Activated CD8-positive, alpha-beta T cell treated with anti-CD3 and anti-CD28 coated beads, Interleukin-2, amount 10 ng/mL, durations not matched to agents 7 days and 5 days (primary cell): ENCODE results near the gene KCNE2. TPM values are rescaled to one million over a fixed set of nuclear protein-coding genes. Genes with fewer than 3 reads are reported as not detected.

Experiments used
- ATAC-seq: fragments of 150-1000 bp; cut with Tn5 transposase; one replicate; pipeline ENCODE4 v1.10.0; 2021; ENCODE audit warnings: moderate library complexity
- CTCF ChIA-PET: fragments of 350-600 bp; sonication (Branson Sonifier 250); formaldehyde crosslinking; loops from one replicate; lab custom pipeline; 2021; ENCODE audit warnings: antibody characterized with exemption; lab: Charles Lee
- POLR2A ChIA-PET: fragments of 350-600 bp; sonication (Branson Sonifier 250); formaldehyde crosslinking; loops from one replicate; lab custom pipeline; 2021; ENCODE audit warnings: antibody characterized with exemption; lab: Charles Lee
- DNase-seq: peaks from one replicate; pipeline ENCODE4 v3.0.0-alpha.2; 2020
- H3K27ac Mint-ChIP-seq: one replicate; pipeline ENCODE4 v1.8.0; 2021; ENCODE audit warnings: mild to moderate bottlenecking, mixed read lengths
- H3K27me3 Mint-ChIP-seq: one replicate; pipeline ENCODE4 v1.8.0; 2021; ENCODE audit warnings: low read depth, mixed read lengths
- H3K36me3 Mint-ChIP-seq: one replicate; pipeline ENCODE4 v1.8.0; 2021; ENCODE audit warnings: low read depth, mixed read lengths
- H3K4me1 Mint-ChIP-seq: one replicate; pipeline ENCODE4 v1.8.0; 2021; ENCODE audit warnings: low read depth, mixed read lengths
- H3K4me3 Mint-ChIP-seq: one replicate; pipeline ENCODE4 v1.8.0; 2021; ENCODE audit warnings: mild to moderate bottlenecking, mixed read lengths
- H3K9me3 Mint-ChIP-seq: one replicate; pipeline ENCODE4 v1.8.0; 2022; ENCODE audit warnings: mixed read lengths; ENCODE audit not compliant: insufficient read depth
- total RNA-seq, 2 experiments: library from RNA; stranded (reverse); gene quantifications; one replicate each; pipeline ENCODE4 v1.2.3, GENCODE V29; 2021

Gene KCNE2
- total RNA-seq, 2 experiments from 2014 or later = not detected

DNA sequence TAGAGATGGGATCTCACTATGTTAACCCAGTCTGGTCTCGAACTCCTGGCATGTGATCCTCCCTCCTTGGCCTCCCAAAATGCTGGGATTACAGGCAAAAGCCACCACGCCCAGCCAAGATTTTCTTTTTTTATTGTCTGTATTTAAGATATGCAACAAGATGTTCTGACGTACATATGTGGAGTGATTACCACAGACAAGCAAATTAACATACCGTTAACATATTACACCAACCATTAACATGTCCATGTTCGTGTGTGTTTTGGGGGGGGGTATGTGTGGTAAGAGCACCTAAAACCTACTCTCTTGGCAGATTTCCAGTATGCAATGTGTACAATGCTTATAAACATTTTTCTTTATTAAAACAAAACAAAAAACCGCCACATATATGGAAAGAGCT, 10.6 kb upstream of the KCNE2 start:
- ChIA-PET POLR2A (no interaction called here), CTCF (interaction anchor here (0.6 to 12.5 kb wide), 4 partner anchors 8 to 429 kb away, joined by 3 to 260 read pairs (median 3); no protein-coding TSS in a partner anchor)
- no peak for ATAC-seq

DNA sequence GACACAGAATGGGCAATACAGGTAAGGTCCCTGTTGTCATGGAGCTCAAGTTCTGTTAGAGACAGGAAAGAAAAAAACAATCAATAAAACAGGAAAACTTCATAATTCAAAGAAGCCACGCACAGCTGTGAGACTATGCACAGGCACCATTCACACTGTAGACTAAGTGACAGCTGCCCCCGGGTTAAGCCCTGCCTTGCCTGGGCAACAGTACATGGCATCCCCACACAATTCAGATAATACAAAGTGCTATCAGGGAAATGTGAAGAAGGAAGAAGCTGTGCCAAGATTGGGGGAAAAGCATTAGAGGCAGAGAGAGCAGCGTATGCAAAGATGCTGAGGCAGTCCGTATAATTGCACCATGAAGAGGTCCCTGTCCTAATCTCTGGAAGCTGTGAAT, 9.0 kb upstream of the KCNE2 start:
- Mint-ChIP-seq H3K9me3 (peaks cover 7% of the 10 kb centered on the region), H3K4me3 (no peak overlapping the region), H3K36me3 (peaks cover 5% of the 10 kb centered on the region), H3K27ac (no peak overlapping the region), H3K4me1 (peaks cover 7% of the 10 kb centered on the region), H3K27me3 (peaks cover 20% of the 10 kb centered on the region)
- ChIA-PET POLR2A (no interaction called here), CTCF (interaction anchor here (0.9 to 12.5 kb wide), 6 partner anchors 11 to 431 kb away, joined by 3 to 260 read pairs (median 4); no protein-coding TSS in a partner anchor)
- ATAC-seq (no peak), DNase-seq (no peak)

More for the DNA sequence above, 10.6 kb upstream of the KCNE2 start:
- Mint-ChIP-seq H3K9me3 (peaks cover 7% of the 10 kb centered on the region), H3K4me3 (no peak overlapping the region), H3K27me3 (peaks cover 17% of the 10 kb centered on the region), H3K36me3 (peaks cover 5% of the 10 kb centered on the region), H3K4me1 (peaks cover 7% of the 10 kb centered on the region), H3K27ac (no peak overlapping the region)
- no peak for DNase-seq

DNA sequence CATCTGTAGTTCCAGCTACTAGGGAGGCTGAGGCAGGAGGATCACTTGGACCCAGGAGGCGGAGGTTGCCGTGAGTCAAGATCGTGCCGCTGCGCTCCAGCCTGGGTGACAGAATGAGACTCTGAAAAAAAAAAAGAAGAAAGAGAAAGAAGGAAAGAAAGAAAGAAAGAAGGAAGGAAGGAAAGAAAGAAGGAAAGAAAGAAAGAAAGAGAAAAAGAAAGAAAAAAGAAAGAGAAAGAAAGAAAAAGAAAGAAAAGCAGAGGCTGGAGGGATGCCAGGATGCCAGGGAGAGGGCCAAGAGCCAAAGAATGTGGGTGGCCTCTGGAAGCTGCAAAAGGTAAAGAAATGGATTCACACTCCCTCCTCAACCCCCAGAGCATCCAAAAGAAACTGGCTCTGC, 8.2 kb upstream of the KCNE2 start:
- POLR2A ChIA-PET = no interaction called here
- peaks cover 20% of the 10 kb centered on the region for H3K27me3 Mint-ChIP-seq
- DNase-seq (no peak), ATAC-seq (no peak)
- no peak overlapping the region for H3K4me3 Mint-ChIP-seq
- no peak overlapping the region for H3K27ac Mint-ChIP-seq
- H3K9me3 Mint-ChIP-seq = peaks cover 7% of the 10 kb centered on the region
- H3K36me3 Mint-ChIP-seq = peaks cover 4% of the 10 kb centered on the region
- CTCF ChIA-PET = interaction anchor here (0.9 to 12.5 kb wide), 6 partner anchors 8 to 432 kb away, joined by 3 to 260 read pairs (median 6); no protein-coding TSS in a partner anchor
- peaks cover 7% of the 10 kb centered on the region for H3K4me1 Mint-ChIP-seq

GRCh38 chr21:34357889-34358288, 5.9 kb upstream of the KCNE2 start:
- Mint-ChIP-seq H3K27ac (no peak overlapping the region), H3K9me3 (no peaks in the 10 kb centered on the region), H3K27me3 (peaks cover 23% of the 10 kb centered on the region), H3K4me3 (no peak overlapping the region), H3K36me3 (no peaks in the 10 kb centered on the region), H3K4me1 (peaks cover 12% of the 10 kb centered on the region)
- CTCF ChIA-PET = interaction anchor here (5.1 kb wide), 1 partner anchor 10 kb away, joined by 29 read pairs; no protein-coding TSS in a partner anchor
- POLR2A ChIA-PET = no interaction called here
- ATAC-seq = no peak
- DNase-seq = no peak

- Mint-ChIP-seq H3K9me3 (no peaks in the 10 kb centered on the region), H3K4me3 (no peak overlapping the region), H3K27ac (no peak overlapping the region), H3K27me3 (peaks cover 20% of the 10 kb centered on the region), H3K4me1 (peaks cover 9% of the 10 kb centered on the region), H3K36me3 (no peaks in the 10 kb centered on the region)
- ATAC-seq = no peak
- CTCF ChIA-PET = interaction anchor here (0.7 to 5.1 kb wide), 5 partner anchors 9 to 435 kb away, joined by 3 to 29 read pairs (median 3); no protein-coding TSS in a partner anchor
- POLR2A ChIA-PET = no interaction called here
- DNase-seq = no peak
Observed at GRCh38 chr21:34358866-34359265, 4.9 kb upstream of the KCNE2 start.

DNA sequence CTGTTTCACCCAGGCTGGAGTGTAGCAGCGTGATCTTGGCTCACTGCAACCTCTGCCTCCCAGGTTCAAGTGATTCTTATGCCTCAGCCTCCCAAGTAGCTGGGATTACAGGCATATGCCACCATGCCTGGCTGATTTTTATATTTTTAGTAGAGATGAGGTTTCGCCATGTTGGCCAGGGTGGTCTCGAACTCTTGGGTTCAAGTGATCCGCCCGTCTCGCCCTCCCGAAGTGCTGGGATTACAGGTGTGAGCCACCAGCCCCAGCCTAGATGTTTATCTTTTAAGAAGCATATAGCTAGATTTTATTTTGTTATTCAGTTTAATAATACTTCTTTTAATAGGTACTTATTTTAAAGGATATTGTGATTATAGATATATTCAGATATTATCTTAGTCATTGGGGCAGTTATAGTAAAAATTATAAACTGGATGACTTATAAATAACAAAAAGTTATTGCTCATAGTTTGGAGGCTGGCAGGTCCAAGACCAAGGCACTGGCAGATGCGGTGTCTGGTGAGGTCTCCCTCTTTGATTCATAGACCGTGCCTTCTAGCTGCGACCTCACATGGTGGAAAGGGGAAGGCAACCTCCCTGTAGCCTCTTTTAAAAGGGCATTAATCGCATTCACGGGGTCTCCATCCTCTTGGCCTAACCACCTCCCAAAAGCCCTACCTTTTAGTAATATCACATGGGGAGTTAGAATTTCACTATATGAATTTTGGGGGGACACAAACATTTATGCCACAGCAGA, 3.1 kb upstream of the KCNE2 start:
- Mint-ChIP-seq H3K4me3 (no peak overlapping the region), H3K4me1 (peaks cover 7% of the 10 kb centered on the region), H3K27ac (no peak overlapping the region), H3K36me3 (no peaks in the 10 kb centered on the region), H3K9me3 (no peaks in the 10 kb centered on the region), H3K27me3 (peaks cover 20% of the 10 kb centered on the region)
- POLR2A ChIA-PET = no interaction called here
- ATAC-seq (no peak), DNase-seq (no peak)
- CTCF ChIA-PET = interaction anchor here (0.7 to 5.1 kb wide), 7 partner anchors 8 to 466 kb away, joined by 3 to 34 read pairs (median 3); no protein-coding TSS in a partner anchor

- Mint-ChIP-seq H3K4me3 (no peak overlapping the region), H3K27ac (no peak overlapping the region), H3K36me3 (no peaks in the 10 kb centered on the region), H3K9me3 (no peaks in the 10 kb centered on the region), H3K4me1 (peaks cover 7% of the 10 kb centered on the region), H3K27me3 (peaks cover 11% of the 10 kb centered on the region)
- ATAC-seq (peak; percentile 26), DNase-seq (no peak)
- ChIA-PET POLR2A (no interaction called here), CTCF (interaction anchor here (0.6 to 3.3 kb wide), 26 partner anchors 9 to 449 kb away, joined by 3 to 34 read pairs (median 4); no protein-coding TSS in a partner anchor)
Observed at GRCh38 chr21:34362136-34362444, 1.7 kb upstream of the KCNE2 start.

GRCh38 chr21:34362670-34363069, 1.1 kb upstream of the KCNE2 start:
- ATAC-seq (no peak), DNase-seq (no peak)
- H3K9me3 Mint-ChIP-seq = no peaks in the 10 kb centered on the region
- H3K4me3 Mint-ChIP-seq = no peak overlapping the region
- CTCF ChIA-PET = interaction anchor here (0.6 to 3.3 kb wide), 27 partner anchors 8 to 450 kb away, joined by 3 to 34 read pairs (median 3); no protein-coding TSS in a partner anchor
- H3K36me3 Mint-ChIP-seq = no peaks in the 10 kb centered on the region
- POLR2A ChIA-PET = no interaction called here
- H3K27me3 Mint-ChIP-seq = peaks cover 6% of the 10 kb centered on the region
- peaks cover 7% of the 10 kb centered on the region for H3K4me1 Mint-ChIP-seq
- no peak overlapping the region for H3K27ac Mint-ChIP-seq

DNA sequence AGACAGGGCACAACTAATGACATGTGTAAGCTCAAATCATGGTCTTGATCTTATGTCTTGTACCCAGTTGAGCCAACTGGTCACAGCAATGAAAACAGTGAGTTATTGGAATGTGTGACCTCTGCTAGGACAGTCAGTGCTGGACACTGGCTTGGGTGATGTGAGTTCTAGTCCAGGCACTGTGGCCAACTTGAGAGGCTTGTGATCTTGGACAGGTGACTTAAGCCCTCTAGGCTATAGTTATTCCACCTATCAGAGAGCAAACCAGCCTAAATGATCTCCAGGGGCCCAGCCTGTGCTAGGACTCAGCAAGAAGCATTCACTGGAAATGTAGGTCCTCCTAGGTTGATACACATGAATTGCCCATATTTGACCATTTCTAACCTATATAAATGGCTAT, 1.1 kb downstream of the KCNE2 start:
- peaks cover 16% of the 10 kb centered on the region for H3K27me3 Mint-ChIP-seq
- ChIA-PET POLR2A (no interaction called here), CTCF (no interaction called here)
- peaks cover 7% of the 10 kb centered on the region for H3K4me1 Mint-ChIP-seq
- H3K27ac Mint-ChIP-seq = no peak overlapping the region
- DNase-seq (no peak), ATAC-seq (no peak)
- H3K9me3 Mint-ChIP-seq = no peaks in the 10 kb centered on the region
- no peaks in the 10 kb centered on the region for H3K36me3 Mint-ChIP-seq
- no peak overlapping the region for H3K4me3 Mint-ChIP-seq

GRCh38 chr21:34365809-34366208, 2.0 kb downstream of the KCNE2 start:
- H3K36me3 Mint-ChIP-seq = no peaks in the 10 kb centered on the region
- no peak overlapping the region for H3K27ac Mint-ChIP-seq
- H3K4me1 Mint-ChIP-seq = peaks cover 7% of the 10 kb centered on the region
- no peak overlapping the region for H3K4me3 Mint-ChIP-seq
- H3K9me3 Mint-ChIP-seq = no peaks in the 10 kb centered on the region
- ATAC-seq (no peak), DNase-seq (no peak)
- H3K27me3 Mint-ChIP-seq = peaks cover 16% of the 10 kb centered on the region
- ChIA-PET CTCF (interaction anchor here (0.7 to 0.9 kb wide), 2 partner anchors 10 to 18 kb away, joined by 3 read pairs; no protein-coding TSS in a partner anchor), POLR2A (no interaction called here)

DNA sequence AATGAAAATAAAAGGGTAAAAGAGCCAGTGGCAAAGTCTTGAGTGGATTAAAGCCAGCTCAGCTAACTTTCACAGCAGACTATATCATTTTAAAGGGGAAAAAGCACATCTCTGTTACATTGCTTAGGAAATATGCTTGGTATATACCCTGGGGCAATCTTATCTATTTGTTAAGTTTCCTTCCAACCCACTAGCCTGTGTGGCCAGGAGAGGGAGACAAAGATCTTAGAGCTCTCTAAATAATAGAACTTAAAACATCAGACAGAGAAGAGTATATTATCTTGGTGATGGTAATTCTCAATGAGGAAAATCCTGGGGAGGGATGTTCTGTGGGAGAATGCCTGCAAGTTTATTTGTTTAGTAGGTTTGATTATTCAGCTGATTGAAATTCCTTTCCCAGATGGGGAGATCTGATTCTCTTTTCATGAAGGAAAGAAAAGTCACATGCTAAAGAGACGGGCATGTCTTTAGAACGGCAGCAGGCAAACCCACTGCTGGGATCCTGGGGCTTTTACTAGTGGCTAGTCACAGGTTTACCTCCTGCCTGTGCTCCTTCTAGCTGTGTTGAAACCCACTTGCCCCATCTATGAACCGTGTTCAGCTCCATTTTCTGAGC, 3.6 kb downstream of the KCNE2 start:
- DNase-seq (peak; percentile 68), ATAC-seq (peak; percentile 78)
- CTCF ChIA-PET = interaction anchor here (0.7 to 3.2 kb wide), 14 partner anchors 9 to 472 kb away, joined by 3 to 17 read pairs (median 4); no protein-coding TSS in a partner anchor
- H3K9me3 Mint-ChIP-seq = no peaks in the 10 kb centered on the region
- POLR2A ChIA-PET = interaction anchor here (0.6 kb wide), 1 partner anchor 243 kb away, joined by 3 read pairs; no protein-coding TSS in a partner anchor
- H3K36me3 Mint-ChIP-seq = no peaks in the 10 kb centered on the region
- peaks cover 13% of the 10 kb centered on the region for H3K27me3 Mint-ChIP-seq
- H3K4me3 Mint-ChIP-seq = no peak overlapping the region
- H3K27ac Mint-ChIP-seq = no peak overlapping the region
- no peaks in the 10 kb centered on the region for H3K4me1 Mint-ChIP-seq
